Lower leg skin (tissue), 3 donors: ENCODE results near the gene HBG2.

Experiments
- CTCF ChIP-seq, 3 donors: fragments of 450-650 bp; IDR thresholded peaks; one replicate each; pipeline ENCODE4 v1.5.1; 2016; ENCODE audit warnings: antibody characterized with exemption in 3 of 3, mild to moderate bottlenecking in 3 of 3, moderate library complexity in 2 of 3
- POLR2A ChIP-seq, 2 donors: fragments of 450-650 bp; IDR thresholded peaks; one replicate each; pipeline ENCODE4 v1.6.1; 2016 to 2017; ENCODE audit warnings: antibody characterized with exemption in 2 of 2, mild to moderate bottlenecking in 1 of 2, moderate library complexity in 1 of 2

DNA sequence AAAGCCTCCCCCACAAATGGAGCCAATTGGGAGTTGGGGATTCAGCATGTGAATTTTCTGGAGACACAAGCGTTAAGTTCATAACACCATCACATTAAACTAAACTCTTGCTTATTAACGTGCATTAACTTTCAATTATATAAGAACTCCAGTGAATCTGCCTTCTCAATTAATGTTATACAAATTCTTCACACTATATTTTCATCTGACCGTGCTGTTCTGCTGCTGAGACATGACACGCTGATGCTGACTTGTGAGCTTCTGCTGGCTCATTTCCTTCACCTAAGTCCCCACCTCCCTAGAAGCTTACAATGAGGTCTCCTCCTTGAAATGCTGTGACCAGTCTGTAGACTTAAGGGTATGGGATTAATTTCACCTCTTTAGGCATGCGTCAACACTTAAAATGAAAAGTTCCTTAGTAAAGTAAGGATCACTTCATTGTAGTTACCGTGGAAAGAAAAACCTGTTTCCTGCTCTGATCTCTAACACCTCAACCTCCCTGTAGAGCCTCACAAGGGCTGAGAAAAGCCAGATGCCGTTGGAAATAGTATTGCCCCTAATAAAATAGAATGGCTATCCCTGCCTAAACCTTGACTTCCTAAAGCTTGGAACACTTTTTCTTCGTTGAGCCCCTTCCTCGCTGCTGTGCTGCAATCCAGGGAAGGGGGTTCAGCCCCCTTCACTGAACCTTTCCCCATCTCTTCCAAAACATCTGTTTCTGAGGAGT is 2.2 kb downstream of the HBG2 start:
- TF ChIP-seq CTCF (IDR thresholded peaks at IDR 0.05) (no peak), POLR2A (IDR thresholded peaks at IDR 0.05) (no peak)
